Mucosa of gallbladder (tissue), 1 donor: ENCODE measurements around the gene SLC25A40. TPM values are rescaled to one million over a fixed set of nuclear protein-coding genes. Genes with fewer than 3 reads are reported as not detected.

Experiments
- total RNA-seq: library from RNA; stranded (reverse); gene quantifications from one replicate; pipeline ENCODE4 v1.2.1, GENCODE V29; 2021
- donor health status: DM: no; HTN: no; CAD: no.

The SLC25A40 gene
- total RNA-seq, 1 donor from 2014 or later = 19.5 TPM

Other genes with a start within 250 kb of the SLC25A40 start
- 3.4 TPM for gene RUNDC3B, start 248.0 kb downstream of the SLC25A40 start, total RNA-seq
- 6.0 TPM for gene DBF4, start 133 bp upstream of the SLC25A40 start, total RNA-seq
- gene ADAM22, start 57.9 kb upstream of the SLC25A40 start, total RNA-seq = 1.8 TPM